NCI-H1417 (cell line): Measurements from ENCODE around the gene POU2F1.

ENCODE experiments used
- DNase-seq, 3 experiments: peaks; one replicate each; lab custom pipeline; 2025; lab: John Stamatoyannopoulos, UW

Gene POU2F1

GRCh38 chr1:167365360-167365759 lies 144.7 kb downstream of the POU2F1 start:
- DNase-seq: no peak

GRCh38 chr1:167367705-167368104 lies 147.0 kb downstream of the POU2F1 start:
- no peak for DNase-seq

GRCh38 chr1:167369175-167369574 lies 148.5 kb downstream of the POU2F1 start:
- no peak for DNase-seq

- no peak for DNase-seq
Measured at GRCh38 chr1:167369933-167370332, 149.2 kb downstream of the POU2F1 start.

GRCh38 chr1:167371030-167371429 lies 150.3 kb downstream of the POU2F1 start:
- peak in 2 of 3 experiments; percentile 64 to 88 for DNase-seq

GRCh38 chr1:167373398-167373797 lies 152.7 kb downstream of the POU2F1 start:
- no peak for DNase-seq

GRCh38 chr1:167373986-167374385 lies 153.3 kb downstream of the POU2F1 start:
- no peak for DNase-seq

GRCh38 chr1:167375949-167376348 lies 155.3 kb downstream of the POU2F1 start:
- DNase-seq: no peak

- DNase-seq: no peak
Measured at GRCh38 chr1:167387251-167387910, 166.7 kb downstream of the POU2F1 start.

- peak in 1 of 3 experiments; percentile 67 for DNase-seq
Measured at GRCh38 chr1:167388976-167389375, 168.3 kb downstream of the POU2F1 start.

GRCh38 chr1:167392200-167392696 lies 171.6 kb downstream of the POU2F1 start:
- no peak for DNase-seq

GRCh38 chr1:167400359-167400953 lies 179.8 kb downstream of the POU2F1 start:
- DNase-seq: no peak

- peak; percentile 32 to 78 (median 50) for DNase-seq
Measured at GRCh38 chr1:167401260-167401873, 180.7 kb downstream of the POU2F1 start.

- DNase-seq: no peak
Measured at GRCh38 chr1:167404161-167404888, 183.6 kb downstream of the POU2F1 start.

- no peak for DNase-seq
Measured at GRCh38 chr1:167404908-167405307, 184.2 kb downstream of the POU2F1 start.

- DNase-seq: no peak
Measured at GRCh38 chr1:167408355-167408754, 187.7 kb downstream of the POU2F1 start.

GRCh38 chr1:167409183-167409582 lies 188.5 kb downstream of the POU2F1 start:
- peak in 1 of 3 experiments; percentile 36 for DNase-seq

GRCh38 chr1:167412072-167412471 lies 191.4 kb downstream of the POU2F1 start:
- no peak for DNase-seq

- DNase-seq: no peak
Measured at GRCh38 chr1:167412920-167413319, 192.2 kb downstream of the POU2F1 start.

GRCh38 chr1:167413328-167413727 lies 192.6 kb downstream of the POU2F1 start:
- DNase-seq: no peak

GRCh38 chr1:167416506-167416905 lies 195.8 kb downstream of the POU2F1 start:
- DNase-seq: no peak

GRCh38 chr1:167418391-167418790 lies 197.7 kb downstream of the POU2F1 start:
- DNase-seq: no peak
